PC-3 (cell line): ENCODE measurements around the gene NFIX.

Experiments
- EZH2 ChIP-seq: fragments of 300-600 bp; sonication (generic); IDR thresholded peaks from one replicate; pipeline ENCODE4 v1.6.1; 2017; ENCODE audit warnings: antibody characterized with exemption, mild to moderate bottlenecking, low read length; ENCODE audit not compliant: unreplicated experiment
- EZH2phosphoT487 ChIP-seq: fragments of 300-600 bp; sonication (generic); IDR thresholded peaks from 2 replicates; pipeline ENCODE4 v1.6.1; 2018; ENCODE audit warnings: mild to moderate bottlenecking, antibody characterized with exemption, low read length, borderline replicate concordance
- TF ChIP-seq, protein P1 (sequence below): fragments of 300-600 bp; sonication (generic); conservative IDR thresholded peaks from 2 replicates; pipeline ENCODE4 v1.5.1; 2017; ENCODE audit warnings: antibody characterized with exemption, low read depth, mild to moderate bottlenecking, low read length

DNA sequence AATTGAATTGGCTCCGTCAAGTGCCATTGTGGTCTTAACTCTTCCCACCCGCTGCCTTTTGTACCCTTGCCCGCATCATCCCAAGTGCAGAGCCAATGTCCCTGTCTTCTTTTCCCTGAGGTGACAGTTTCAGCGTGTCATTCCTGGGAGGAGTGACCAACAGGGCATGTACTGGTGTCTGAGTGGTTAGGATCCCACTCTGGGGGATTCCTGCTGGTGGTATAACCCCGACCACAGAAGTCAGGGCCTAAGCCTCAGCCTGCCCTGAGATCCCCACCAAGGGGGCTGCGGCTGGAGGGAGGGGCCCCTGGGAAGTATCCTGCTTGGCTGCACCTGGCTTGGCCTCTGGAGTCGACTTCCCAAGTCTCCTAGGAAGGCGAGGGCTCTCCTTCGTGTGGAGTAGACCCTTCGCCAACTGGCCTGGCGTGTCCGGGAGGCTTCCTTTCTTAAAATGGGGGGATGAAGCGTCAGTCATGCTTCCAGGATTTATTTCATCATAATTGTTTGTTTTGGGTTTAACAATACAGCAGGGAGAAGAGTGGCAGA, 40.6 kb downstream of the NFIX start:
- TF ChIP-seq, protein P1, sequence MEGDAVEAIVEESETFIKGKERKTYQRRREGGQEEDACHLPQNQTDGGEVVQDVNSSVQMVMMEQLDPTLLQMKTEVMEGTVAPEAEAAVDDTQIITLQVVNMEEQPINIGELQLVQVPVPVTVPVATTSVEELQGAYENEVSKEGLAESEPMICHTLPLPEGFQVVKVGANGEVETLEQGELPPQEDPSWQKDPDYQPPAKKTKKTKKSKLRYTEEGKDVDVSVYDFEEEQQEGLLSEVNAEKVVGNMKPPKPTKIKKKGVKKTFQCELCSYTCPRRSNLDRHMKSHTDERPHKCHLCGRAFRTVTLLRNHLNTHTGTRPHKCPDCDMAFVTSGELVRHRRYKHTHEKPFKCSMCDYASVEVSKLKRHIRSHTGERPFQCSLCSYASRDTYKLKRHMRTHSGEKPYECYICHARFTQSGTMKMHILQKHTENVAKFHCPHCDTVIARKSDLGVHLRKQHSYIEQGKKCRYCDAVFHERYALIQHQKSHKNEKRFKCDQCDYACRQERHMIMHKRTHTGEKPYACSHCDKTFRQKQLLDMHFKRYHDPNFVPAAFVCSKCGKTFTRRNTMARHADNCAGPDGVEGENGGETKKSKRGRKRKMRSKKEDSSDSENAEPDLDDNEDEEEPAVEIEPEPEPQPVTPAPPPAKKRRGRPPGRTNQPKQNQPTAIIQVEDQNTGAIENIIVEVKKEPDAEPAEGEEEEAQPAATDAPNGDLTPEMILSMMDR, result no peak
- TF ChIP-seq EZH2phosphoT487, result no peak
- no peak for TF ChIP-seq EZH2
